Activated CD4-positive, alpha-beta T cell treated with anti-CD3 and anti-CD28 coated beads, Interleukin-10, Interleukin-2, amounts not matched to agents 100 ng/mL and 50 ng/mL, durations not matched to agents 16 hours and 8 hours (primary cell): Measurements from ENCODE around the gene KDM4E.
A peak's percentile ranks its signal among the peaks of the same experiment; 100 is the strongest.

Experiments used
- DNase-seq: peaks from one replicate; pipeline ENCODE4 v3.0.0-alpha.2; 2020

The KDM4E gene

GRCh38 chr11:95054356-95054755, 29.3 kb downstream of the KDM4E start:
- DNase-seq: no peak

- DNase-seq: no peak
These were observed 30.3 kb downstream of the KDM4E start for GRCh38 chr11:95055283-95055897.

- DNase-seq: no peak
These were observed 32.9 kb downstream of the KDM4E start for GRCh38 chr11:95057959-95058358.

- no peak for DNase-seq
These were observed 33.6 kb downstream of the KDM4E start for GRCh38 chr11:95058621-95059020.

- DNase-seq: no peak
These were observed 34.0 kb downstream of the KDM4E start for GRCh38 chr11:95059046-95059445.

- DNase-seq: no peak
These were observed 40.3 kb downstream of the KDM4E start for GRCh38 chr11:95065336-95065735.

GRCh38 chr11:95066716-95067038, 41.6 kb downstream of the KDM4E start, which contains the start of gene SRSF8:
Gene SRSF8, plus strand, starts transcription at chr11:95066919. Its CDS starts 308 bp downstream, at chr11:95067227.
- DNase-seq: no peak

GRCh38 chr11:95067039-95067840, 42.2 kb downstream of the KDM4E start:
- peak; percentile 82 for DNase-seq

- no peak for DNase-seq
These were observed 42.8 kb downstream of the KDM4E start for GRCh38 chr11:95067841-95068219.

- peak; percentile 94 for DNase-seq
These were observed 43.5 kb downstream of the KDM4E start for GRCh38 chr11:95068549-95068948.

- DNase-seq: no peak
These were observed 45.4 kb downstream of the KDM4E start for GRCh38 chr11:95070471-95070870.

- DNase-seq: no peak
These were observed 47.9 kb downstream of the KDM4E start for GRCh38 chr11:95072948-95073347.

GRCh38 chr11:95074792-95075563, 49.9 kb downstream of the KDM4E start:
- no peak for DNase-seq

GRCh38 chr11:95076416-95076815, 51.4 kb downstream of the KDM4E start:
- DNase-seq: no peak

GRCh38 chr11:95076981-95077380, 51.9 kb downstream of the KDM4E start:
- DNase-seq: no peak
